Spleen (tissue), 7 donors: ENCODE measurements around the gene LRP10.

Source experiments
- POLR2AphosphoS5 ChIP-seq, 3 donors: sonication (generic); formaldehyde crosslinking; IDR thresholded peaks; one replicate each; pipeline ENCODE4 v1.5.1; 2017; ENCODE audit warnings: antibody characterized with exemption in 3 of 3
- TF ChIP-seq, protein P1 (sequence below), 11 experiments: fragments of 200-600 bp in 7 of 11; fragments of 450-650 bp in 4 of 11; sonication (generic) in 4 of 11; IDR thresholded peaks in 8 of 11; conservative IDR thresholded peaks in 3 of 11; 1 replicate in 7 of 11; 2 replicates in 4 of 11; pipeline versions ENCODE4 v1.4.0 to v1.8.0; 2016 to 2021; ENCODE audit warnings: antibody characterized with exemption in 11 of 11, inconsistent platforms in 4 of 11, mild to moderate bottlenecking in 1 of 11
- donor health status: DM: no; HTN: no; CAD: no; lungs with moderate emphysema.
- donor health status: DM: no; HTN: no; CAD: no.
- donor health status: DM: no; HTN: no; CAD: no.

DNA sequence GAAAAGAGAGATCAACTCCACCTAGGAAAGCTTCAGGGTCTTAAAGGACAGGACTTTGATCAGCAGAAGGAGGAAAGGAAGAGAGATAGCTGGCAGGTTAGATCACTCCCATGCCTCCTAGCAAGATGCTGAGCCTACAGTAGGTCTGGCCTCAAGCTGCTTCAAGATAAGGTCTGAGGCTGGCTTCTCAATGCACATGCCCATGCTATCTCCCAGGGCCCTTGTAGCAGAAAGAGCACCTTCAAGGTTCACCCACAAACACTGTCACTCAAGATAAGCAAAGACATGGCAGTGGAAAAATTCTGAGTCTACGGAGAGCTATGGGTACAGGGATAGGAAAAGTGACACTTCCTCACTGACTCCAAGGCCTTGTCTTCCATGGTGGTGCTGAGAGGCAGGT, 25.8 kb downstream of the LRP10 start:
- TF ChIP-seq, protein P1, sequence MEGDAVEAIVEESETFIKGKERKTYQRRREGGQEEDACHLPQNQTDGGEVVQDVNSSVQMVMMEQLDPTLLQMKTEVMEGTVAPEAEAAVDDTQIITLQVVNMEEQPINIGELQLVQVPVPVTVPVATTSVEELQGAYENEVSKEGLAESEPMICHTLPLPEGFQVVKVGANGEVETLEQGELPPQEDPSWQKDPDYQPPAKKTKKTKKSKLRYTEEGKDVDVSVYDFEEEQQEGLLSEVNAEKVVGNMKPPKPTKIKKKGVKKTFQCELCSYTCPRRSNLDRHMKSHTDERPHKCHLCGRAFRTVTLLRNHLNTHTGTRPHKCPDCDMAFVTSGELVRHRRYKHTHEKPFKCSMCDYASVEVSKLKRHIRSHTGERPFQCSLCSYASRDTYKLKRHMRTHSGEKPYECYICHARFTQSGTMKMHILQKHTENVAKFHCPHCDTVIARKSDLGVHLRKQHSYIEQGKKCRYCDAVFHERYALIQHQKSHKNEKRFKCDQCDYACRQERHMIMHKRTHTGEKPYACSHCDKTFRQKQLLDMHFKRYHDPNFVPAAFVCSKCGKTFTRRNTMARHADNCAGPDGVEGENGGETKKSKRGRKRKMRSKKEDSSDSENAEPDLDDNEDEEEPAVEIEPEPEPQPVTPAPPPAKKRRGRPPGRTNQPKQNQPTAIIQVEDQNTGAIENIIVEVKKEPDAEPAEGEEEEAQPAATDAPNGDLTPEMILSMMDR (IDR thresholded peaks at IDR 0.05 in 8 of 11, conservative IDR thresholded peaks at IDR 0.05 in 3 of 11) = no peak
- no peak for TF ChIP-seq POLR2AphosphoS5 (IDR thresholded peaks at IDR 0.05)
